ENCODE measurements around the gene MBD3. TPM values are rescaled to one million over a fixed set of nuclear protein-coding genes. Genes with fewer than 3 reads are reported as not detected.

Gene MBD3
- total and polyA plus RNA-seq, 2 of the 4 experiments (the other 2 are of a cell fraction): 42.5 to 66.3 TPM

DNA sequence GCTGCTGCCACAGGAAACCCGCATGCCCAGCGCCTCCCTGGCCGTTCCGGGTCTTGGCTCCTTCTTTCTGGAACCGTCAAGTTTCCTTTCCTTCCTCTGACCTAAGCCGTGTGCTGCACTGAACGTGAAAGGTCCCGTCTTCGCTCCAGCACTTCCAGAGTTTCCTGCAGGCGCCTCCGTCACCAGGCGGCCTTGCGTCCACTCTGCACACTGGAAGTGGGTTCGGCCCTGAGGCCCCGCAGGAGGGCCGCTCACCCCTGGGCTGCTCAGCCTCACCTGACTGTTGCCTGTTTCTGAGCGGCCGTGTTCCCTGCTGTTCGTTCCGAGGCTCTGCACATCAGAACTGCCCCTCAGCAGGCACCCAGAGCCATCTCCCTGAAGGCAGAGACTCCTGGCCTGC is 12.3 kb downstream of the MBD3 start:
- Histone ChIP-seq H2AFZ (replicated peaks; ENCODE audit: low read length, poor library complexity) (no peak overlapping the region), H3K23ac (ENCODE audit: low read depth, low read length) (no peak overlapping the region), H2AK9ac (replicated peaks; ENCODE audit: low read depth, low read length, poor library complexity) (no peak overlapping the region), H3K4ac (ENCODE audit: low read depth, low read length) (no peak overlapping the region), H2BK20ac (ENCODE audit: low read depth, low read length) (no peak overlapping the region), H3K4me2 (ENCODE audit: low read depth, low read length) (no peak overlapping the region), H3K27ac (ENCODE audit: insufficient read depth, low read length) (no peak overlapping the region), H4K20me1 (ENCODE audit: insufficient read depth, low read length) (peaks cover 6% of the 10 kb centered on the region), H3K4me1 (ENCODE audit: control insufficient read depth, insufficient read depth, low read length) (no peaks in the 10 kb centered on the region), H2BK120ac (ENCODE audit: low read depth, low read length) (no peak overlapping the region), H3K9ac (ENCODE audit: low read depth, low read length) (no peak overlapping the region), H3K14ac (replicated peaks; ENCODE audit: low read depth, low read length) (no peak overlapping the region), H4K8ac (ENCODE audit: low read depth in 2 of 2, low read length in 2 of 2) (no peak overlapping the region), H3K36me3 (ENCODE audit: control insufficient read depth, insufficient read depth, low read length) (peaks cover 55% of the 10 kb centered on the region), H2BK5ac (ENCODE audit: low read depth, low read length, poor library complexity, severe bottlenecking) (no peak overlapping the region), H3K4me3 (ENCODE audit: insufficient read depth, low read depth, low read length) (no peak overlapping the region), H2BK15ac (ENCODE audit: low read depth, low read length) (no peak overlapping the region), H4K91ac (ENCODE audit: insufficient read depth, low read depth, low read length) (no peak overlapping the region), H3K9me1 (ENCODE audit: insufficient read depth, low read length) (0 out of 2 replicates have a peak, but pooled peaks cover under 1% of the 10 kb centered on the region), H3K56ac (ENCODE audit: extremely low read depth, insufficient read depth, low read length) (no peak overlapping the region), H3K9me3 (ENCODE audit: control insufficient read depth, insufficient read depth, low read length) (no peaks in the 10 kb centered on the region), H3K18ac (ENCODE audit: low read depth, low read length) (no peak overlapping the region), H2AK5ac (ENCODE audit: low read depth, low read length) (no peak overlapping the region), H3K27me3 (ENCODE audit: control insufficient read depth, insufficient read depth, low read length) (no peaks in the 10 kb centered on the region), H3K79me1 (ENCODE audit: low read depth in 1 of 2, low read length in 2 of 2) (peaks cover 7 to 28% of the 10 kb centered on the region in 2 experiments), H4K5ac (ENCODE audit: low read depth, low read length) (no peak overlapping the region)
- ATAC-seq (ENCODE audit: low read depth) (no peak), DNase-seq (no peak)
- no TSS peak for BruUV-seq (replicated peaks)
- ChIA-PET CTCF (no interaction called here), POLR2A (ENCODE audit: unreplicated experiment) (no interaction called here)
- in situ Hi-C loops (cut with MboI; ENCODE audit: low sequenced_read_pairs): no loop called here
- dilution Hi-C loops (cut with HindIII; ENCODE audit: low sequenced_read_pairs, unreplicated experiment): no loop called here
- TF ChIP-seq NFE2L2 (IDR thresholded peaks at IDR 0.05; ENCODE audit: low read depth, low read length): no peak
- TF ChIP-seq USF2 (IDR thresholded peaks at IDR 0.05; ENCODE audit: low read depth, low read length): no peak
- TF ChIP-seq SMC3 (IDR thresholded peaks at IDR 0.05; ENCODE audit: low read depth, low read length): no peak
- TF ChIP-seq MAFK (IDR thresholded peaks at IDR 0.05; ENCODE audit: low read depth, low read length): no peak
- intact Hi-C loops (cut with micrococcal nuclease): no loop called here
- 98% methylated on average over 8 of the region's 20 CpGs; no CpG with 5 or more reads in 1 of the 2 experiments for whole genome bisulfite sequencing, 2 experiments (ENCODE audit: extremely low coverage in 2 of 2, insufficient read length in 1 of 2)
